Neutrophil (primary cell): ENCODE measurements around the gene ICAM2.
A peak's percentile ranks its signal among the peaks of the same experiment; 100 is the strongest.

Source experiments
- H3K27ac ChIP-seq: fragments of 200-600 bp; sonication (generic); 2 replicates; pipeline ENCODE4 v1.5.1; 2016; ENCODE audit warnings: mild to moderate bottlenecking, moderate library complexity
- H3K27me3 ChIP-seq: fragments of 200-600 bp; sonication (generic); 2 replicates; pipeline ENCODE4 v1.6.0; 2016; ENCODE audit warnings: mild to moderate bottlenecking
- H3K36me3 ChIP-seq: fragments of 200-600 bp; sonication (generic); 2 replicates; pipeline ENCODE4 v1.5.1; 2017
- H3K4me1 ChIP-seq, 2 experiments: fragments of 200-600 bp in 1 of 2; sonication (generic) in 1 of 2; 1 replicate in 1 of 2; 2 replicates in 1 of 2; pipeline versions ENCODE4 v1.5.1 to v1.6.1; 2013 to 2016; ENCODE audit warnings: low read depth in 1 of 2, low read length in 1 of 2, mild to moderate bottlenecking in 1 of 2, moderate library complexity in 1 of 2; ENCODE audit not compliant: control insufficient read depth in 1 of 2, insufficient read depth in 1 of 2
- H3K4me3 ChIP-seq, 2 experiments: fragments of 200-600 bp in 1 of 2; sonication (generic) in 1 of 2; 1 replicate in 1 of 2; 2 replicates in 1 of 2; pipeline ENCODE4 v1.5.1; 2013 to 2016; ENCODE audit warnings: low read depth in 1 of 2, low read length in 1 of 2, mild to moderate bottlenecking in 1 of 2, moderate library complexity in 1 of 2
- H3K9me3 ChIP-seq: fragments of 200-600 bp; sonication (generic); 2 replicates; pipeline ENCODE4 v1.5.1; 2016
- TF ChIP-seq, protein P1 (sequence below): fragments of 200-600 bp; sonication (generic); IDR thresholded peaks from 2 replicates; pipeline ENCODE4 v1.5.1; 2016; ENCODE audit warnings: antibody characterized with exemption

Gene ICAM2

GRCh38 chr17:64001763-64002529 is 18.5 kb downstream of the ICAM2 start:
- H3K4me3 ChIP-seq: no peak overlapping the region
- H3K9me3 ChIP-seq: no peaks in the 10 kb centered on the region
- H3K36me3 ChIP-seq: no peaks in the 10 kb centered on the region
- peaks cover 14 to 18% of the 10 kb centered on the region in 2 experiments for H3K4me1 ChIP-seq
- no peak overlapping the region for H3K27ac ChIP-seq
- TF ChIP-seq, protein P1, sequence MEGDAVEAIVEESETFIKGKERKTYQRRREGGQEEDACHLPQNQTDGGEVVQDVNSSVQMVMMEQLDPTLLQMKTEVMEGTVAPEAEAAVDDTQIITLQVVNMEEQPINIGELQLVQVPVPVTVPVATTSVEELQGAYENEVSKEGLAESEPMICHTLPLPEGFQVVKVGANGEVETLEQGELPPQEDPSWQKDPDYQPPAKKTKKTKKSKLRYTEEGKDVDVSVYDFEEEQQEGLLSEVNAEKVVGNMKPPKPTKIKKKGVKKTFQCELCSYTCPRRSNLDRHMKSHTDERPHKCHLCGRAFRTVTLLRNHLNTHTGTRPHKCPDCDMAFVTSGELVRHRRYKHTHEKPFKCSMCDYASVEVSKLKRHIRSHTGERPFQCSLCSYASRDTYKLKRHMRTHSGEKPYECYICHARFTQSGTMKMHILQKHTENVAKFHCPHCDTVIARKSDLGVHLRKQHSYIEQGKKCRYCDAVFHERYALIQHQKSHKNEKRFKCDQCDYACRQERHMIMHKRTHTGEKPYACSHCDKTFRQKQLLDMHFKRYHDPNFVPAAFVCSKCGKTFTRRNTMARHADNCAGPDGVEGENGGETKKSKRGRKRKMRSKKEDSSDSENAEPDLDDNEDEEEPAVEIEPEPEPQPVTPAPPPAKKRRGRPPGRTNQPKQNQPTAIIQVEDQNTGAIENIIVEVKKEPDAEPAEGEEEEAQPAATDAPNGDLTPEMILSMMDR: no peak
- H3K27me3 ChIP-seq: peaks cover 40% of the 10 kb centered on the region

GRCh38 chr17:64001091-64001579 is 19.3 kb downstream of the ICAM2 start:
- no peaks in the 10 kb centered on the region for H3K36me3 ChIP-seq
- no peak overlapping the region for H3K27ac ChIP-seq
- peaks cover 48% of the 10 kb centered on the region for H3K27me3 ChIP-seq
- TF ChIP-seq, protein P1: no peak
- H3K9me3 ChIP-seq: no peaks in the 10 kb centered on the region
- peaks cover 14 to 18% of the 10 kb centered on the region in 2 experiments for H3K4me1 ChIP-seq
- H3K4me3 ChIP-seq: no peak overlapping the region

DNA sequence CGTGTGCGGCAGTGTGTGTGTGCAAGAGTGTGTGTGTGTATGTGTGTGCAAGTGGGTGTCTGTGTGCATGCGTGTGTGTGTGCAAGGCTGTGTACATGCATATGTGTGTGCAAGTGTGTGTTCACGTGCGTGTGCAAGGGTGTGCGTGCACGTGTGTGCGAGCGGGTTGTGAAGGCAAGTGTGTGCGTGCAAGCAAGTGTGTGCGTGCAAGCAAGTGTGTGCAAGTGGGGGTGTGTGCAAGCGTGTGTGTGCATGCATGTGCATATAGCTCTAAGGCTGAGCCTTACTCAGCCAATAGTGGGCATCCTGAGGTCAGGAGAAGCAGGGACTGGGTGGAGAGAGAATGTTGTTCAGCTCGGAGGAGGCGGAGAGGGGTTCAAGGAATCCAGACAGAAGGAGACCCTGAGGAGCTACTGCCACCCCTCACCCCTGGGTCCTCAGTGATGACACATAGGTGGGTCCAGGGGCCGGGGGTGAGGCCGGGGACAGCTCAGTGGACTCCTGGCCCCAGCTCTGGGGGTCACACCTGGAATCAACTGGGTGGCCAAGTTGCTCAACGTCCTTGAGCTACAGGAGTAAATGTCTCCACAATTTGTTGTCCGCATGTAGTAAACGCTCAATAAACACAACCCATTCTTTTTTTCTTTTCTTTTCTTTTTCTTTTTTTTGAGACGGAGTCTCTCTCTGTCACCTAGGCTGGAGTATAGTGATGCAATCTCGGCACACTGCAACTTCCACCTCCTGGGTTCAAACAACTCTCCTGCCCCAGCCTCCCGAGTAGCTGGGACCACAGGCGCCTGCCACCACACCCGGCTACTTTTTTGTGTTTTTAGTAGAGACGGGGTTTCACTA is 20.5 kb downstream of the ICAM2 start:
- H3K27me3 ChIP-seq: peaks cover 60% of the 10 kb centered on the region

GRCh38 chr17:63998721-63999679 is 21.4 kb downstream of the ICAM2 start:
- H3K27me3 ChIP-seq: peaks cover 68% of the 10 kb centered on the region

More for the DNA sequence above, 20.5 kb downstream of the ICAM2 start:
- Histone ChIP-seq H3K27ac (no peak overlapping the region), H3K4me3 (no peak overlapping the region), H3K9me3 (no peaks in the 10 kb centered on the region), H3K4me1 (peaks cover 14 to 18% of the 10 kb centered on the region in 2 experiments), H3K36me3 (no peaks in the 10 kb centered on the region)
- TF ChIP-seq, protein P1: no peak

More at GRCh38 chr17:63998721-63999679, 21.4 kb downstream of the ICAM2 start:
- Histone ChIP-seq H3K4me3 (peak overlapping the region; percentile 58 to 67), H3K27ac (no peak overlapping the region), H3K4me1 (peaks cover 14 to 18% of the 10 kb centered on the region in 2 experiments), H3K9me3 (no peaks in the 10 kb centered on the region), H3K36me3 (no peaks in the 10 kb centered on the region)
- TF ChIP-seq, protein P1: no peak
